NCI-H128 (cell line): ENCODE results near the gene C4orf33.
A peak's percentile ranks its signal among the peaks of the same experiment; 100 is the strongest.
"Not testable (repeated sequence)": the region's sequence is repeated elsewhere in the genome, so short reads cannot be mapped to it uniquely, and the experiment has no call there.

ENCODE experiments used
- DNase-seq: peaks from one replicate; lab custom pipeline; 2025; ENCODE audit not compliant: unreplicated experiment; lab: John Stamatoyannopoulos, UW

The C4orf33 gene

GRCh38 chr4:129095811-129096454 is at the start of gene C4orf33:
C4orf33 (plus strand) TSS chr4:129096152; CDS start chr4:129102611, 6,459 bp downstream.
- DNase-seq, result no peak

GRCh38 chr4:129059028-129059427 is 36.9 kb upstream of the C4orf33 start:
- DNase-seq, result no peak

- no peak for DNase-seq
Measured at GRCh38 chr4:129062580-129062979, 33.4 kb upstream of the C4orf33 start.

- DNase-seq, result no peak
Measured at GRCh38 chr4:129063640-129064039, 32.3 kb upstream of the C4orf33 start.

- DNase-seq, result no peak
Measured at GRCh38 chr4:129064717-129065116, 31.2 kb upstream of the C4orf33 start.

- not testable (repeated sequence) for DNase-seq
Measured at GRCh38 chr4:129069537-129069936, 26.4 kb upstream of the C4orf33 start.

- no peak for DNase-seq
Measured at GRCh38 chr4:129077326-129077725, 18.6 kb upstream of the C4orf33 start.

GRCh38 chr4:129080129-129080528 is 15.8 kb upstream of the C4orf33 start:
- no peak for DNase-seq

GRCh38 chr4:129082302-129082701 is 13.7 kb upstream of the C4orf33 start:
- DNase-seq, result no peak

GRCh38 chr4:129085472-129085871 is 10.5 kb upstream of the C4orf33 start:
- DNase-seq, result no peak

- DNase-seq, result no peak
Measured at GRCh38 chr4:129087516-129087915, 8.4 kb upstream of the C4orf33 start.

GRCh38 chr4:129092631-129093190 is 3.2 kb upstream of the C4orf33 start:
- no peak for DNase-seq

GRCh38 chr4:129093191-129093920 is 2.6 kb upstream of the C4orf33 start, which contains the start of gene SCLT1:
SCLT1 (minus strand) TSS chr4:129093539; CDS start chr4:129093103, 436 bp downstream.
- peak; percentile 80 for DNase-seq

GRCh38 chr4:129094347-129094746 is 1.6 kb upstream of the C4orf33 start:
- DNase-seq, result no peak

- no peak for DNase-seq
Measured at GRCh38 chr4:129098531-129099001, 2.6 kb downstream of the C4orf33 start.

GRCh38 chr4:129109965-129110824 is 14.2 kb downstream of the C4orf33 start:
- no peak for DNase-seq

GRCh38 chr4:129110931-129111330 is 15.0 kb downstream of the C4orf33 start:
- no peak for DNase-seq

- DNase-seq, result no peak
Measured at GRCh38 chr4:129111919-129112318, 16.0 kb downstream of the C4orf33 start.

GRCh38 chr4:129113434-129113833 is 17.5 kb downstream of the C4orf33 start:
- no peak for DNase-seq

GRCh38 chr4:129113919-129114318 is 18.0 kb downstream of the C4orf33 start:
- DNase-seq, result no peak

- DNase-seq, result no peak
Measured at GRCh38 chr4:129117705-129118104, 21.8 kb downstream of the C4orf33 start.
